Aorta (tissue), 5 donors: Measurements from ENCODE around the gene MYL7. TPM values are rescaled to one million over a fixed set of nuclear protein-coding genes. Genes with fewer than 3 reads are reported as not detected.
A peak's percentile ranks its signal among the peaks of the same experiment; 100 is the strongest.

Source experiments
- ATAC-seq: fragments of 200-7000 bp; cut with Tn5 transposase; one replicate; pipeline ENCODE4 v1.9.1; 2022; ENCODE audit warnings: moderate library complexity; ENCODE audit not compliant: low FRiP score
- DNase-seq, 2 donors: peaks; one replicate each; pipeline ENCODE4 v3.0.0-alpha.2; 2020
- H3K27ac ChIP-seq, 2 donors: one replicate each; pipeline ENCODE4 v1.5.1; 2013; ENCODE audit warnings: low read length in 2 of 2, mild to moderate bottlenecking in 2 of 2, moderate library complexity in 2 of 2, control low read depth in 1 of 2, inconsistent platforms in 1 of 2, low read depth in 1 of 2
- H3K27me3 ChIP-seq, 2 donors: one replicate each; pipeline ENCODE4 v1.6.1; 2013; ENCODE audit warnings: control low read depth in 1 of 2, low read length in 1 of 2, mild to moderate bottlenecking in 1 of 2, moderate library complexity in 1 of 2; ENCODE audit not compliant: insufficient read depth in 2 of 2, control insufficient read depth in 1 of 2
- H3K36me3 ChIP-seq, 2 donors: one replicate each; pipeline ENCODE4 v1.6.1; 2013; ENCODE audit warnings: control low read depth in 1 of 2, low read length in 1 of 2, mild to moderate bottlenecking in 1 of 2; ENCODE audit not compliant: insufficient read depth in 2 of 2, control insufficient read depth in 1 of 2
- H3K4me1 ChIP-seq, 2 donors: one replicate each; pipeline ENCODE4 v1.6.1; 2013; ENCODE audit warnings: low read length in 2 of 2, control low read depth in 1 of 2, mild to moderate bottlenecking in 1 of 2, moderate library complexity in 1 of 2; ENCODE audit not compliant: insufficient read depth in 2 of 2, control insufficient read depth in 1 of 2
- H3K4me3 ChIP-seq, 2 donors: one replicate each; pipeline ENCODE4 v1.5.1; 2013; ENCODE audit warnings: low read length in 2 of 2, control low read depth in 1 of 2, mild to moderate bottlenecking in 1 of 2
- H3K9me3 ChIP-seq: one replicate; pipeline ENCODE4 v1.6.1; 2013; ENCODE audit warnings: mild to moderate bottlenecking, low read length; ENCODE audit not compliant: control insufficient read depth
- WGBS, 2 donors: extraction: QIAGEN DNeasy Blood & Tissue Kit; methylation state at CpG; one replicate each; pipeline ENCODE4 v1.1.7; 2013; 5-methylcytosine and 5-hydroxymethylcytosine counted together
- intact Hi-C, 2 donors: fragments of 100-400 bp; cut with DNase I; formaldehyde crosslinking; loops; one replicate each; pipeline versions ENCODE4 v1.14.2 to v1.15.0; 2022
- polyA plus RNA-seq, 2 donors: library from polyadenylated mRNA; stranded (reverse); fragments of 200-250 nt; gene quantifications; one replicate each; pipeline ENCODE4 v1.2.3, GENCODE V29; 2013
- total RNA-seq, 2 donors: library from RNA; stranded (reverse); fragmentation: NEBNext Ultra II Directional; extraction: Animal tissue kit (Norgen Biotek cat#: 25700); gene quantifications; one replicate each; pipeline ENCODE4 v1.2.1, GENCODE V29; 2021
- donor health status: healthy with polysubstance abuse.
- donor health status: Bipolar disorder and iron deficiency.
- donor health status: DM: no; HTN: no; CAD: no.
- donor health status: DM: no; HTN: no; CAD: no.
- donor health status: DM: yes; HTN: yes; CAD: no.

The MYL7 gene
- total and polyA plus RNA-seq, 4 donors: 2.6 to 4.1 TPM; not detected in 2

DNA sequence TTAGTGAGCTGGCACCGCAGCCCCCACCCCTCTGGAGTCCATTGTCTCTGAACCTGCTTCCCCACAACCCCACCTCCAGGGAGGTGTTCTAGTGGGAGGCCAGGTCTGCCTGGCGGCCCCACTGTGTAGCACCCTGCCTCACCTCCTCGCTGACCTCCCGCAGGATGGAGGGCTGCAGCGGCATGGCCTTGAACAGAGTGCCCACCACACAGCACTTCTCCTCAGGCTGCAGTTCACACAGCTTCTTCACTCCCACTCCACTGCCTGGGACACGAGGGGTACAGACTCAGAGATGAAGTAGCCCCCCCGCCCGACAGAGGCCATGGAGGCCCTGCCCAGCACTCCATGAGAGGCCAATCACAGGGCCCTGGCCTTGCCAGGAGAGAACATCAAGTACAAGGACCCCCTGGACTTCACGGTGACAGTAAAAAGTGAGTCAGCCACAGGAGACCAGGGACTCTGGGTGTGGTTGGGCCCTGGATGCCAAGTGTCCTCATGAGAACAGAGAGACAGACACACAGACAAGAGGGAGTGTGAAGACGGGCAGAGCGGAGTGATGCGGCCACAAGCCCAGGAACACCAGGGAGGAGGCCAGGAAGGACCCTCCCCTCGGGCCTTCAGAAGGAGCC, 23.2 kb downstream of the MYL7 start:
- peak; percentile 38 to 71 for DNase-seq
- no peaks in the 10 kb centered on the region for H3K9me3 ChIP-seq
- H3K27me3 ChIP-seq: no peaks in the 10 kb centered on the region
- no peak overlapping the region for H3K4me3 ChIP-seq
- ATAC-seq: no peak
- no peaks in the 10 kb centered on the region for H3K36me3 ChIP-seq
- H3K4me1 ChIP-seq: peaks cover 0 to 2% of the 10 kb centered on the region in 2 donors
- H3K27ac ChIP-seq: no peak overlapping the region
- intact Hi-C loops: no loop called here
- WGBS, 2 donors: 90 to 91% methylated on average over 13 of the region's 13 CpGs

DNA sequence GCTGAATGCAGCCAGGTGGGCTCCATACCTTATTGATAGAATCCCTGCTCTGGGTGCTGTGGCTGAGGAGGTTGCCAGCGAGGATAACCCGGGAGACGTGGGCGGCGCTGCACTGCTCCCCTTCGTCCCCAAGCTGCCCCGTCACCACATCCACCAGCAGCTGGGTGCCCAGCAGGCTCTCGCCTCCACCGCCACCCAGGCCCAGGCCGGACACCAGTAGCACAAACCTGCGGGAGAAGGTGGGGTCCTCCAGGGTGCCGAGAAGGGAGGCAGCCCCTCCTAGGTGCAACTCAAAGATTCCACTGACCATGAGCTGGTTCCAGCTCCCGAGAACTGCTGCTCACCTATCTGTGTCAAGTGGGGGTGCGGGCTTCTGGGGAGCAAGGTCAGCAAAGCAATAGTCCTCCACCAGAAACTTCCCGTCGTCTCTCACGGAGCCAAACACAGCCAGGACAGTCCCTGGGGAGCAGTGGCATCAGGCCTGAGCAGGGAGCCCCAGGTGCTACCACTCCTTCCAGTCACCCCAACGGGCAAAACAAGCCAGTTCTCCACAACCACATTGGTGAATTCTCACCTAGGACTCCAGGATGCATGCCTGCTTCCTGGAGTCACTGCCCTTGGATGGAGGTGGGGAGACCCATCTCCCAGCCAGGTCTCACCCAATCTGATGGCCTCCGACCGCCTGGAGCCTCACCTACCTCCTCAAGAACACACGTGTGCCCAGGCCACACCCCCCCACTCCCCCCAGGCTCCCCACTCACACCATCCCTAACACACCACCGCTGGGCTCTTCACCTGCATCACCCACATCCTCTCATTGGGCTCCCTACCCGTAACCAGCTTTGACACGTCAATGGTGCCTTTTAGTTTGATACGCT, 24.1 kb downstream of the MYL7 start:
- Histone ChIP-seq H3K27me3 (no peaks in the 10 kb centered on the region), H3K4me1 (no peaks in the 10 kb centered on the region), H3K9me3 (no peaks in the 10 kb centered on the region), H3K4me3 (no peak overlapping the region), H3K27ac (no peak overlapping the region), H3K36me3 (no peaks in the 10 kb centered on the region)
- intact Hi-C loops: no loop called here
- 84 to 87% methylated on average over 25 of the region's 25 CpGs for WGBS, 2 donors
- peak; percentile 30 to 73 for DNase-seq
- ATAC-seq: no peak

DNA sequence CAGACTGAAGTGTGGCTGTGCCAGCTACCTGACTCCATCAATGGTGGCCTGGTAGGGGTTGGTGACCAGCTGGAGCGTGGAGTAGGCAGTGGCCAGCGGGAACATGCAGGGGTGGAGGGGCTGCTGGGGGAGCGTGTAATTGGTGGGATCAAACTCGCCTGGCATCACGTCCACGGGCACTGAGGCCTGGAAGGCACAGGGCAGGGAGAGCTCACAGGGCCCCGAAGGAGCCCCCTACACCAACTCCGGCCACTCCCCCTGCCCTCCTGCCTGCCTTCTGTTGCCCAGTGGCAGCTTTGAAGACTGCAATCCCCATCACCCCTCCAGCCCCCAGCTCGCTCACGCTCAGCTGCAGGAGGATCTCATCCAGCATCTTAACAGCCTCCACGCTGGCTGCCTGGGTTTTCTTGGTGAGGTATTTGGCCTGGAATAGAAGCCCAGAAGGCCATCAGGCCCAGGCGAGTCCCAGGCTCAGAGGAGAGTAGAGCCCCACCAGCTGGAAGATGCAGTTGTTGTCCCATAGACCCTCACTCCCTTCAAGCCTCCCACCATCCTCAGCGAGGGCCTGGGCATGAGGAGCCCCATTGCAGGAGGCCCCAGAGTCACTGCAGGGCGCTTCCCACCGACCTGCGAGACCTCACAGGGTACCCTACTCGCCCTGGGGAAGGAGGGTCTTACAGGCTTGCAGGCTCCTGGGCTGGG, 24.9 kb downstream of the MYL7 start:
- Histone ChIP-seq H3K9me3 (no peaks in the 10 kb centered on the region), H3K36me3 (peaks cover 0 to 4% of the 10 kb centered on the region in 2 donors), H3K27me3 (no peaks in the 10 kb centered on the region), H3K4me1 (no peaks in the 10 kb centered on the region), H3K4me3 (no peak overlapping the region), H3K27ac (no peak overlapping the region)
- DNase-seq (peak; percentile 52 to 75), ATAC-seq (no peak)
- 83% methylated on average over 15 to 17 of the region's 17 CpGs for WGBS, 2 donors
- intact Hi-C loops: no loop called here

DNA sequence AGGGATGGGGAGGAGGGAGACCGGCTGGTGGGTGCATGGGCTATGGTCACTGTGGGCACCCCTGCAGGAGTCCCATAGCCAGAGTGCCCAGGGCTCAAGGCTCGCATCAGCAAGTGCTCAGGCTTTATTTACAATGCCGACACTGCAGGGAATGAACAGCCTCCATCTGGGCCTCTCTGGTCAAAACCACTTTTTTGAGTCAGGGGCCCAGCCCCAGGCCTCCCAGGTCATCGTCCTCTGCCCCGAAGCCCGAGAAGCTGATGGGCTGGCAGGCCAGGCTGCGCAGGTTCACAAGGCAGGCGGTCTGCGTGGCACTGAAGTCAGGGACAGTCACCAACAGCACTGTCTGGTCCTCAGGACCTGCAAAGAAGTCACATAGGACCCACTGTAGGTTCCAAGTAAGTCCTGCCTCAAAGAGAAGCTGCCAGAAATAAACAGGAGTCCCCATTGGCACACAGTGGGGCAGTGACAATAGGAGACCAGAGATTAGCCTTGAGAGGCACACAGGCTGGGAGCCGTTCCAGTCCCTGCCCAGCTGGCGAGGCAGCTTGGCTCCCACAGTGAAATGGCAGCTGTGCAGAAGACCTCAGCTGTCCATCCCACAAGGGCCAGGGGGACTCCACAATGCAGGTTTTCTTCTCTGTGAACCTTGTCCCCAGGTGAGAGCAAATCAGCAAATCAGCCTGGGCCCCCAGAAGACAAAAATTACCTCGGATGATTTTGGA, 26.4 kb downstream of the MYL7 start:
- 48 to 58% methylated on average over 12 of the region's 12 CpGs for WGBS, 2 donors
- H3K4me1 ChIP-seq: no peaks in the 10 kb centered on the region
- peaks cover 0 to 11% of the 10 kb centered on the region in 2 donors for H3K36me3 ChIP-seq
- H3K4me3 ChIP-seq: no peak overlapping the region
- intact Hi-C loops: no loop called here
- ATAC-seq: no peak
- no peaks in the 10 kb centered on the region for H3K27me3 ChIP-seq
- H3K9me3 ChIP-seq: no peaks in the 10 kb centered on the region
- peak; percentile 45 to 76 for DNase-seq
- no peak overlapping the region for H3K27ac ChIP-seq

DNA sequence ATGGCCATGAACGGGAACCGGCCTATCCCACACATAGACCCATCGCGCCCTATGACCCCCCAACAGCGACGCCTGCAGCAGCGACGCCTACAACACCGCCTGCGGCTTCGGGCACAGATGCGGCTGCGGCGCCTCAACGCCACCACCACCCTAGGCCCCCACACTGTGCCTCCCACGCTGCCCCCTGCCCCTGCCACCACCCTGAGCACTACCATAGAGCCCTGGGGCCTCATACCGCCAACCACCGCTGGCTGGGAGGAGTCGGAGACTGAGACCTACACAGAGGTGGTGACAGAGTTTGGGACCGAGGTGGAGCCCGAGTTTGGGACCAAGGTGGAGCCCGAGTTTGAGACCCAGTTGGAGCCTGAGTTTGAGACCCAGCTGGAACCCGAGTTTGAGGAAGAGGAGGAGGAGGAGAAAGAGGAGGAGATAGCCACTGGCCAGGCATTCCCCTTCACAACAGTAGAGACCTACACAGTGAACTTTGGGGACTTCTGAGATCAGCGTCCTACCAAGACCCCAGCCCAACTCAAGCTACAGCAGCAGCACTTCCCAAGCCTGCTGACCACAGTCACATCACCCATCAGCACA, 27.3 kb downstream of the MYL7 start:
- intact Hi-C loops: no loop called here
- H3K36me3 ChIP-seq: peaks cover 0 to 11% of the 10 kb centered on the region in 2 donors
- H3K9me3 ChIP-seq: no peaks in the 10 kb centered on the region
- H3K27me3 ChIP-seq: no peaks in the 10 kb centered on the region
- DNase-seq: peak; percentile 46 to 77
- no peaks in the 10 kb centered on the region for H3K4me1 ChIP-seq
- H3K4me3 ChIP-seq: no peak overlapping the region
- H3K27ac ChIP-seq: no peak overlapping the region
- 85% methylated on average over 24 of the region's 24 CpGs for WGBS, 2 donors
- ATAC-seq: peak; percentile 1

DNA sequence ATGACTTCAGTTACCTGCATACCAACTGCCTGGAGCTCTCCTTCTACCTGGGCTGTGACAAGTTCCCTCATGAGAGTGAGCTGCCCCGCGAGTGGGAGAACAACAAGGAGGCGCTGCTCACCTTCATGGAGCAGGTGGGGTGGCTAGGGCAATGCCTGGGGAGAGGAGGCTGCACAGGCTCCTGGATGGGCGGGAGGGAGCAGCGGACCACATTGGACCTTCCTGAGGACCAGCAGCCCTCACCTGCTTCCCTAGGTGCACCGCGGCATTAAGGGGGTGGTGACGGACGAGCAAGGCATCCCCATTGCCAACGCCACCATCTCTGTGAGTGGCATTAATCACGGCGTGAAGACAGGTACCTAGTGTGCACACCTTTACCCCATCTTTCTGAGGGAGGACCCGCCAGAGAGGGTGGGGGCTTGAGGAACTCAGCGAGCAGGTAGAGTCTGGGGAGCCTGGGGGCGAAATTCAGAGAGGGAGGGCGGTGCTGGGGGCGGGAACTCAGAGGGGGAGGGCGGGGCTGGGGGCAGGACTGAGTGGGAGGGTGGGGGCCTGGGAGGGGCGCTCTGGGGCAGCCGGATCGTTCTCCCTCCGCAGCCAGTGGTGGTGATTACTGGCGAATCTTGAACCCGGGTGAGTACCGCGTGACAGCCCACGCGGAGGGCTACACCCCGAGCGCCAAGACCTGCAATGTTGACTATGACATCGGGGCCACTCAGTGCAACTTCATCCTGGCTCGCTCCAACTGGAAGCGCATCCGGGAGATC, 28.0 kb downstream of the MYL7 start:
- H3K4me3 ChIP-seq: no peak overlapping the region
- no peaks in the 10 kb centered on the region for H3K27me3 ChIP-seq
- WGBS, 2 donors: 82% methylated on average over 33 to 34 of the region's 34 CpGs
- ATAC-seq (no peak), DNase-seq (peak; percentile 42 to 75)
- no peaks in the 10 kb centered on the region for H3K9me3 ChIP-seq
- peaks cover 0 to 13% of the 10 kb centered on the region in 2 donors for H3K36me3 ChIP-seq
- H3K27ac ChIP-seq: no peak overlapping the region
- intact Hi-C loops: no loop called here
- H3K4me1 ChIP-seq: no peaks in the 10 kb centered on the region

DNA sequence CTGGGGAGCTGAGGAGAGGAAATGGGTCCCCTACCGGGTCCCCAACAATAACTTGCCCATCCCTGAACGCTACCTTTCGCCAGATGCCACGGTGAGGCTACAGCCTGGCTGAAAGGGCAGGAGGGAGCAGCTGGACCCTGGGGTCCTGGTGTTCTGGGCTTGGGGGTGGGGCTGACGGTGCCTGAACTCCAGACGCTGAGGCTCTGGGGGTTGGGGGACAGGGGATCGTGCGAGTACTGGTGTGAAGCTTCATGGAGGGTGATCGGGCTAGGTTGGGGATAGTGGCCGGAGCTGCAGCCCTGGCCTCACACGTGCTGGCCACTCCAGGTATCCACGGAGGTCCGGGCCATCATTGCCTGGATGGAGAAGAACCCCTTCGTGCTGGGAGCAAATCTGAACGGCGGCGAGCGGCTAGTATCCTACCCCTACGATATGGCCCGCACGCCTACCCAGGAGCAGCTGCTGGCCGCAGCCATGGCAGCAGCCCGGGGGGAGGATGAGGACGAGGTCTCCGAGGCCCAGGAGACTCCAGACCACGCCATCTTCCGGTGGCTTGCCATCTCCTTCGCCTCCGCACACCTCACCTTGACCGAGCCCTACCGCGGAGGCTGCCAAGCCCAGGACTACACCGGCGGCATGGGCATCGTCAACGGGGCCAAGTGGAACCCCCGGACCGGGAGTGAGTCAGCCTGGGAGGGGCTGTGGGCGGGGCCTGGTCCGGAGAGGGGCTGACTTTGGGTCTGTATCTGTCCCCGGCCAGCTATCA, 28.7 kb downstream of the MYL7 start:
- no peaks in the 10 kb centered on the region for H3K9me3 ChIP-seq
- intact Hi-C loops: no loop called here
- peaks cover 0 to 15% of the 10 kb centered on the region in 2 donors for H3K36me3 ChIP-seq
- no peak for ATAC-seq
- no peak overlapping the region for H3K4me3 ChIP-seq
- no peaks in the 10 kb centered on the region for H3K27me3 ChIP-seq
- H3K4me1 ChIP-seq: no peaks in the 10 kb centered on the region
- H3K27ac ChIP-seq: no peak overlapping the region
- 63 to 67% methylated on average over 41 of the region's 41 CpGs for WGBS, 2 donors
- DNase-seq: peak in 1 of 2 donors; percentile 54
